GM12801 (cell line): Measurements from ENCODE around the gene NAALADL1.

Source experiments
- TF ChIP-seq, protein P1 (sequence below): IDR thresholded peaks from one replicate; pipeline ENCODE4 v1.5.1; 2011; ENCODE audit warnings: control low read depth; ENCODE audit not compliant: insufficient read length; ENCODE audit errors: extremely low read depth

Gene NAALADL1

DNA sequence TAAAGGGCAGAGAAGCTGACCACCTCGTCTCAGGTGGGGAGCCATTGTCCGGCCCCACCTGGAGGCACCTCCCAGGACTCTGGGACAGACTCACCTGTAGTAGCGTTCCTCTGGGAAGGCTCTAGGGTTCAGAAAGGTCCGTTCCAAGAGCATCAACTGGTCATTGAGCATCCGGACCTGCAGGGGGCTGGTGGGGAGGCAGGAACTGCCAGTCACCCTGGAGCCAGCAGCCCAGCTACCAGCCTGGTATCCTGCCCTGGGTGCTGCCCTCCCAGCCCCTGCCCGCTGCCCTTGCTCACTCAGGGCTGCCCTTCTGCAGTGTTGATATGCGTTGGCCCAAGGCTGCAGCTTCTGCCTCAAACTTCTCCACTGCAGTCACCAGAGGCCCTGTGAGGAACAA, 12.6 kb downstream of the NAALADL1 start:
- TF ChIP-seq, protein P1, sequence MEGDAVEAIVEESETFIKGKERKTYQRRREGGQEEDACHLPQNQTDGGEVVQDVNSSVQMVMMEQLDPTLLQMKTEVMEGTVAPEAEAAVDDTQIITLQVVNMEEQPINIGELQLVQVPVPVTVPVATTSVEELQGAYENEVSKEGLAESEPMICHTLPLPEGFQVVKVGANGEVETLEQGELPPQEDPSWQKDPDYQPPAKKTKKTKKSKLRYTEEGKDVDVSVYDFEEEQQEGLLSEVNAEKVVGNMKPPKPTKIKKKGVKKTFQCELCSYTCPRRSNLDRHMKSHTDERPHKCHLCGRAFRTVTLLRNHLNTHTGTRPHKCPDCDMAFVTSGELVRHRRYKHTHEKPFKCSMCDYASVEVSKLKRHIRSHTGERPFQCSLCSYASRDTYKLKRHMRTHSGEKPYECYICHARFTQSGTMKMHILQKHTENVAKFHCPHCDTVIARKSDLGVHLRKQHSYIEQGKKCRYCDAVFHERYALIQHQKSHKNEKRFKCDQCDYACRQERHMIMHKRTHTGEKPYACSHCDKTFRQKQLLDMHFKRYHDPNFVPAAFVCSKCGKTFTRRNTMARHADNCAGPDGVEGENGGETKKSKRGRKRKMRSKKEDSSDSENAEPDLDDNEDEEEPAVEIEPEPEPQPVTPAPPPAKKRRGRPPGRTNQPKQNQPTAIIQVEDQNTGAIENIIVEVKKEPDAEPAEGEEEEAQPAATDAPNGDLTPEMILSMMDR: no peak

DNA sequence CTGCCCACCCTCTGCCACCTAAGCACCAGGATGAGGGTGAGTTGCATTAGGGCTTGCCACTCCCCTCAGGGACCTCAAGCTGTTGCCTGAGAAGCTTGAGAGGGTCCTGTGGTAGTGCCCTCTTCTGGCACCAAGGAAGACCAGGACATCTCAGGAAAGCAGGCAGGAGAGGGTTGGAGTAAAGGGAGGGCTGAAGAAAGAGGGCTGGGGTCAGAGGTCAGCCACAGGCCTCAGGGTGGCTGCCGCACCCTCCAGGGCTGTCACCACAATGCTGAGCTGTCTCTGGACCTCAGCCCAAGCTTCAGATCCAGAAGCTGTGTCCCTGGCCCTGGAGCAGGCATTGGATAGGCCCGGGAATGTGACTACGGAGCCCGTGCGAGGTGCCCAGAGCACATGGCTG, 13.3 kb downstream of the NAALADL1 start:
- TF ChIP-seq, protein P1: no peak

DNA sequence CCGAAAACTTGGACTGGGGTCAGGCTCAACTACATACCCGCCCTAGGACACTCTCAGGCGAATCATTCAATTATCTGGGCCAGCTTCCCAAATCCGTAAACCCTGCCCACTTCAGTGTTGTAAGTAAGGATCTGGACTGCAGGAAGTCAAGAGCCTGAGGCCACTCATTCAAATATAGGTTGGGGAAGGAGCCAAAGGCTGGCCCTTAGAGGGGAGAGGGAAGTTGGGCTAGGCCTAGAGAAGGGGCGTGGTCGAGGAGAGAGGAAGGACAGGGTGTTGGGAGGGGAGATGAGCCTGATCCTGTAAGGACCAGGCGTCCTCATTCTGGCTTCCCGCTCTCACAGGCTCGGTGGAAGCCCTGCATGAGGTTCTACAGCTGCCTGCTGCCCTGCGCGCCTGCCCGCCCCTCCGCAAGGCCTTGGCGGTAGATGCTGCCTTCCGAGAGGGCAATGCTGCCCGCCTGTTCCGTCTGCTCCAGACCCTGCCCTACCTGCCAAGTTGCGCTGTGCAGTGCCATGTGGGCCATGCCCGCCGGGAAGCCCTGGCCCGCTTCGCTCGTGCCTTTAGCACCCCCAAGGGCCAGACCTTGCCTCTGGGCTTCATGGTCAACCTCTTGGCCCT, 14.4 kb downstream of the NAALADL1 start:
- TF ChIP-seq, protein P1: no peak

GRCh38 chr11:65042891-65043290, 15.5 kb downstream of the NAALADL1 start:
- TF ChIP-seq, protein P1: no peak

- TF ChIP-seq, protein P1: no peak
These were observed 17.3 kb downstream of the NAALADL1 start, which contains the start of gene SAC3D1 for GRCh38 chr11:65040847-65041622. Gene SAC3D1 (plus strand): TSS chr11:65041210. CDS start chr11:65041293, 83 bp downstream.

DNA sequence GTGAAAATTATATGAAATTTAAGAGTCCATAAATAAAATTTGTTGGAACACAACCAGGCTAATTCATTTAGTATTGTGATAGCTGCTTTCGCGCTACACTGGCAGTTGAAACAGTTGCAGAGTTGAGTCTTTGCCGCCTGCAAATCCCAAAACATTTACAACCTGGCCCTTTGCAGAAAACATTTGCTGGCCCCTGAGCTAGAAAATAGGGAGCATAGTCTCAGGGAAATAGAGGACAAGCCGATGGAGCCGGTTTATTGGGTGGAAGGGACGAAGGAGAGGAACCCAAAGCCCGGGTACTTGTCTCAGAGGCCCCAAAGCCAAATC, 17.9 kb downstream of the NAALADL1 start:
- TF ChIP-seq, protein P1: no peak

DNA sequence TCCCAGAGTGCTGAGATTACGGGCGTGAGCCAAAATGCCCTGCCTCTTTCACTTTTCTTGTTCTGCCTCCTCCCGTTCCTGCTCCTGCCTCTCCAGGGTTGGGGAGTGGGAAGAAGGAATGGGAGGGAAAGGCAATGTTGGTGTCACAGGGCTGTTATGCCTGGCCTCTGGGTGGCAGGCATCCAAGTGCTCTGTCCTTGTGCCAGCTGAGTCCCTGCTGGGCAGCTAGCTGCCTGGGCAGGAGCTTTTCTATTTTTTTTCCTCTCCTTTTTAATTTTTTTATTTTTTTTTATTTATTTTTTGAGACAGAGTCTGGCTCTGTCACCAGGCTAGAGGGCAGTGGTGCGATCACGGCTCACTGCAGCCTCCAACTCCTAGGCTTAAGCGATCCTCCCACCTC, 21.4 kb downstream of the NAALADL1 start:
- TF ChIP-seq, protein P1: no peak
